AG20443 (cell line): ENCODE measurements around the gene RAB40A.

Experiments used
- DNase-seq: peaks from one replicate; pipeline ENCODE4 v3.0.0; 2012; ENCODE audit warnings: low spot score, mixed read lengths

RAB40A gene

GRCh38 chrX:103519389-103519788, at the start of gene RAB40A:
Gene RAB40A (minus strand): TSS chrX:103519489. CDS start chrX:103500756, 18,733 bp downstream.
- no peak for DNase-seq

DNA sequence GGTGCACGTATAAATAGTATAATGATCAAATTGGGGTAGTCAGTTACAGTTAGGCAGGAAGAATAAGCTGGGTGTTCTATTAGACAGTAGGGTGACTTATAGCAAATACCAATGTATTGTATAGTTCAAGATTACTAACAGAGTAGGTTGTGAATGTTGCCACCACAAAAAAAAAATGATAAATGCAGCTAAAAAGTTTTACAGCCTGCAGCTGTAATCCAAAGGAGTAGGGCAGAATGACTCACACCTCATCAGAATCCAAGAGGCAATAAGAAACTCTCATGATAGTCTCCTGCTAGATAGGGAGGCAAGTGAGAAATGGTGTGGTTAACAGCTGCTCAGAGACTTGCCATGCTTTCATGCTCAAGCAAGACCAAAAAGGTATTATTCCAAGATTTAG, 46.5 kb upstream of the RAB40A start:
- DNase-seq, result peak; percentile 37

DNA sequence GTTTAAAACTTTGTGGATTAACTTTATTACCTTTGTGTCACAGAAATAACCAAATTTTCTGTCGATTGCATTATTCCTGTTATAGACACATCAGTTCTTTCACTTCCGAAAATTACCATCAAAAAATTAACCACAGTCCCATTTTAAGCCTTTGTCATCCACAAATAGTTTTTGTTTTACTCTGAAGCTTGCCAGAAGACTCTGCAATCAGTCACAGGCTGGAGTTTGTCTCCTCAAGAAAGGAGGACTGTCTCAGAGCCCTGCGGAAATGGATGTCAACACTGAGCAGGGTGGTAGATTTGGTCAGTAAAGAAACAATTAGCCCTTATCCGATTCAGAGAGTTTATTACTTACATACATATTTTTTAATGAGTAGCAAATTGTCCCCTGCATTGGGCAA, 45.9 kb upstream of the RAB40A start:
- no peak for DNase-seq

DNA sequence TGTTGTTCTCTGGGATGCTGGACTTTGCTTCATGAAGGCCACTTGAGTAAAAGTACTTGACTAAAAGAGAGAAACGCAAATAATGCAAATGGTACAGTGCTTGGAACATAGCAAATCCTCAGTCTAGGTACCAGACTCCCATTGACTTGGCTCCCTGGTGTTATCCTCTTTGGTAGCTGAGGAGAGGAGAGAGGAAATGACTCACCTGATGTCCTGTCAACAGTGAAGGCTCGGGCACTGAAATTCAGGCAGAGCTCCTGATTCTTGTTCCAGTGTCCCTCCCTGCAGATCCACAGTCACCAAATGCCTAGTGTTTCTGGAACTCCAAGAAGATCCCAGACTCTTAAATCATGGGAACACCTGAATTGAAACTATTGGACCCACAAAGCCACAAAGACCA, 43.5 kb upstream of the RAB40A start:
- no peak for DNase-seq

- DNase-seq, result no peak
These were observed 41.0 kb upstream of the RAB40A start for GRCh38 chrX:103560256-103560655.

GRCh38 chrX:103556963-103557612, 37.8 kb upstream of the RAB40A start:
- DNase-seq, result no peak

DNA sequence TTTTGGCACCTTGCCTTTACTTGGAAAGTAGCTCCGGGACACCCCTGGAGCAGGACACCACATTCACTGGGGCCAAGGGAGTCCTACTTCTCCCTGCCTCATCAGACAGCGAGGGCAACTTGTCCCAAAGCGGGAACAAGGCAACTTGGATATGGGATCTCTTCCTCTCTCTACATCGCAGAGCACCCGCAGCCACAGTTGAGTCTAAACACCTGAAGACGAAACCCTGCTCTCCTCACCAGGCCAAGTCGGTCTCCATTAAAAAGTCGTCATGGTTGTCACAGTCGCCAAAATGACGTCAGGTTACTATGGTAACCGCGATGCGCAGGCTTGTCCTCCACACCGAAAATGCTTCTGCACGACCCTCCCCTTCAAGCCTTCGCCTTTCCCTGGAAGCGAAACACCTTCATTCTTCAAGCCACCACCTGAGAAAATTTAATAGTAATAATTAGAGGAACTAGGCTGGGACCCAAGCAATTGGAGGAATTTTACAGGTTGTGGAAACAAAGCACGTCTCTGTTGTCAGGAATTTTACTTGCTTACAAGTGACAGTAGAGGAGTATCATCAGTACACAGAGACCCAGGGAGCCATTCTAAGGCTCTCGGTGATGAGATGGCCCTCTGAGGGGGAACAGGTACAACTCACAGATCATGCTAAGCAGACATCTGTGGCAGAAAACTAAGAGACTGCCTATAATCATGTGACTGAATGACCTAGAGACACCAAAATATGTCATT, 35.6 kb upstream of the RAB40A start:
- DNase-seq, result peak; percentile 53

GRCh38 chrX:103552236-103552635, 32.9 kb upstream of the RAB40A start:
- no peak for DNase-seq

GRCh38 chrX:103550415-103551051, 31.2 kb upstream of the RAB40A start:
- DNase-seq, result no peak

GRCh38 chrX:103549916-103550315, 30.6 kb upstream of the RAB40A start:
- DNase-seq, result no peak

- DNase-seq, result no peak
These were observed 20.9 kb upstream of the RAB40A start for GRCh38 chrX:103540145-103540544.

DNA sequence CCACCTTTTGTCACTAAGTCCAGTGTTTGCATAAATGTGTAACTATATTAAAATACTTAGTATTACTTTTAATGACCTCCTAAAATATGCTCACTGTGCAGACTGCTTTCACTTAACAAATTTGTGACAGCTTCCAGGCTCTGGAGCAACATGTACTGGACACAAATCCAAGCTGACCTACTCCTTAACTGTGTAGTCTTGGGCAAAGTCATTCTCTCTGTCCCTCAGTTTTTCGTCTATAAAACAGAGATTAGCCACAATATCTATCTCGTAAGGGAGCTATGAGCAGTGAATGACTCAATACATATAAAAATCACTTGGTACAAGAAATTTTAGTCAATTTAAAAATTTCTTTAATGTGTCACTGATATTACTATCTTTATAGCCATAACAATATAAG, 20.4 kb upstream of the RAB40A start:
- no peak for DNase-seq

GRCh38 chrX:103538728-103539127, 19.4 kb upstream of the RAB40A start:
- DNase-seq, result no peak

DNA sequence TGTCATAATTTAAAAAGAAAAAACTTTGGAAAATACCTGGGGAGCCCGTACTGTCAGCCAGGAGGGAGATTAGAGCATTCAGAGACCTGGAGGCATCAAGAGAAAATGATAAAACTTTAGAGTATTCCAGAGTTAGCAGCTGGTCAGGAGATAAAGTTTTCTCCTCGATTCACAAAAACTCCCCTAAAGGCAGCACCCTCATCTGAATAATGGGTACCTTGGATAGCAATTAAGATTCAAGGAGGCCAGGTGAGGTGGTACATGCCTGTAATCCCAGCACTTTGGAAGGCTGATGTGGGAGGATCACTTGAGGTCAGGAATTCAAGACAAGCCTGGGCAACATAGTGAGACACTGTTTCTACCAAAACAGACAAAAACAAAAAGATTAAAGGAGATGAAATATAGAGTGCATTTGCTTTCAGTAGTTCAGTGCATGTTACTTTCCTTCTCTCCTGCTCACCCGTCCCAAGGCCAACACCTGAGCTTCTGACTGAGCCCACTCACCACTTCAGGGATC, 18.6 kb upstream of the RAB40A start:
- no peak for DNase-seq

DNA sequence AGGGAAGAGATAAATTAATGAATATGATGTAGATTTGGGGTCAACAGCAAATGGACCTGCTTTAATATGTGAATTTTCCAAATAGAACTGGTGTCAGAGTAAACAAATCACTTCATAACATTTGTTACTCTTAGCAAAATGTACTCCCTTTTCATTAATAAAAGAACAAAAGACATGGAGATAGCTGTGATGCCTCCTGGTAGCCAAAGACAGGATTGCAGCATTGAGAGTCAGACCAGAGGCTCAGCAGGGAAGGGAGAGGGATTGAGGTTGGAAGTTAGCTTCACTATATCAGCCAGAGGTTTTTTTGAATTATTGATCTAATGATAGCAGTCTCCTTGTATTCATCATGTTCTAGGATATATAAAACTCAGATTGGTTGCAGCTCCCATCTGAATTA, 17.4 kb upstream of the RAB40A start:
- no peak for DNase-seq

GRCh38 chrX:103536071-103536470, 16.8 kb upstream of the RAB40A start:
- DNase-seq, result no peak

DNA sequence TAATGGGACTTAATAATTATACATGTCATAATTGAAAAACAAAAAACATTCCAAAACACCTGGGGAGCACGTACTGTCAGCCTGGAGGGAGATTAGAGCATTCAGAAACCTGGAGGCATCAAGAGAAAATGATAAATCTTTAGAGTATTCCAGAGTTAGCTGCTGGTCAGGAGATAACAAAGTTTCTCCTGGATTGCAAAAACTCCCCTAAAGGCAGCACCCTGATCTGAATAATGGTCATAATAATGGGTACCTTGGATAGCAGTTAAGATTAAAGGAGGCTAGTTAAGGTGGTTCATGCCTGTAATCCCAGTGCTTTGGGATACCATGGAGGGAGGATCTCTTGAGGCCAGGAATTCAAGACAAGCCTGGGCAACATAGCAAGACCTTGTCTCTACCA, 15.9 kb upstream of the RAB40A start:
- DNase-seq, result no peak

- peak; percentile 21 for DNase-seq
These were observed 14.4 kb upstream of the RAB40A start for GRCh38 chrX:103533511-103534216.

GRCh38 chrX:103531002-103531401, 11.7 kb upstream of the RAB40A start:
- peak; percentile 48 for DNase-seq

DNA sequence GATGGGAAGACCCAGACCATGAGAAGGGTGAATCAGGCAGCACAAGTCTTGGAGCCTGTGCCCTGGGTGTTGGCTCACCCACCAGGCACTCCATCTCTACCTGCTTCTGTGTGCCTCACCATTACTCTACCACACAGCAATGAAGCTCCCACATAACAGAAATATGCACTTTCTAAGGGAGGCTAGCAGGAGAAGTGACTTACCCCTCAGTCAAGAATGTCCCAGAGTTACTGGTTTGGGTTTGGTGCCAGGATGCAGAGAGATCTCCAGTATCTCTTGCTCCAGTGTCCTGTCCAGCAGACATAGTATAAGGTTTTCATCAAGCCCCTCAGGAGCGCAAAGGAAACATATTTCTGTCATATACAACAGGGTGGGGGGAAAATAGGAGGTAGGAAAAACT, 11.3 kb upstream of the RAB40A start:
- DNase-seq, result no peak

DNA sequence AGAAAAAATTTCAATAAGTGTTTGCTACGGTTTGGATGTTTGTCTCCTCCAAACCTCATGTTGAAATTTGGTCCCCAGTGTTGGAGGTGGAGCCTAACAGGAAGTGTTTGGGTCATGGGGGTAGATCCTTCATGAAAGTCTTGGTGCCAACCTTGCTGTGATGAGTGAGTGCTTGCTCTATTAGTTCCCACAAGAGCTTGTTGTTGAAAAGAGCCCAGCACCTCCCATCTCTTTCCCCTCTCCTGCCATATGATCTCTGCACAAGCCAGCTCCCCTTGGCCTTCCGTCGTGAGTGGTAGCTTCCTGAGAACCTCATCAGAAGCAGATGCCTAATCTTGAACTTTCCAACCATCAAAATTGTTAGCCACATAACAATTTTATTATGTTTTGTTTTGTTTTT, 10.3 kb upstream of the RAB40A start:
- no peak for DNase-seq

GRCh38 chrX:103524747-103525146, 5.5 kb upstream of the RAB40A start:
- DNase-seq, result no peak
